T1000 (cell line): ENCODE results near the gene DCLRE1B.

ENCODE experiments used
- DNase-seq: peaks from one replicate; lab custom pipeline; 2025; ENCODE audit warnings: mixed read lengths; lab: John Stamatoyannopoulos, UW

DCLRE1B gene

GRCh38 chr1:113928187-113928930 lies 23.2 kb downstream of the DCLRE1B start:
- no peak for DNase-seq

- peak; percentile 84 for DNase-seq
These were observed 24.0 kb downstream of the DCLRE1B start, which contains the start of gene HIPK1 for GRCh38 chr1:113928941-113929749. Gene HIPK1 (plus strand): TSS chr1:113929324.

GRCh38 chr1:113929750-113930498 lies 24.8 kb downstream of the DCLRE1B start:
- DNase-seq, result no peak

GRCh38 chr1:113930499-113931161 lies 25.5 kb downstream of the DCLRE1B start:
- no peak for DNase-seq

- DNase-seq, result no peak
These were observed 26.3 kb downstream of the DCLRE1B start for GRCh38 chr1:113931451-113931851.

GRCh38 chr1:113934006-113934405 lies 28.9 kb downstream of the DCLRE1B start:
- no peak for DNase-seq

GRCh38 chr1:113934511-113935055 lies 29.5 kb downstream of the DCLRE1B start:
- no peak for DNase-seq

GRCh38 chr1:113935176-113935575 lies 30.1 kb downstream of the DCLRE1B start:
- no peak for DNase-seq

- no peak for DNase-seq
These were observed 30.8 kb downstream of the DCLRE1B start for GRCh38 chr1:113935970-113936369.

GRCh38 chr1:113937146-113937545 lies 32.0 kb downstream of the DCLRE1B start:
- no peak for DNase-seq

- no peak for DNase-seq
These were observed 33.1 kb downstream of the DCLRE1B start for GRCh38 chr1:113938192-113938591.

- DNase-seq, result no peak
These were observed 35.5 kb downstream of the DCLRE1B start for GRCh38 chr1:113940365-113941244.

GRCh38 chr1:113941245-113941559 lies 36.1 kb downstream of the DCLRE1B start:
- DNase-seq, result no peak

GRCh38 chr1:113942527-113942926 lies 37.4 kb downstream of the DCLRE1B start:
- DNase-seq, result no peak

GRCh38 chr1:113943028-113943811 lies 38.1 kb downstream of the DCLRE1B start:
- no peak for DNase-seq

- DNase-seq, result no peak
These were observed 40.2 kb downstream of the DCLRE1B start for GRCh38 chr1:113945329-113945728.

GRCh38 chr1:113946112-113946511 lies 41.0 kb downstream of the DCLRE1B start:
- DNase-seq, result no peak

- DNase-seq, result no peak
These were observed 41.7 kb downstream of the DCLRE1B start for GRCh38 chr1:113946678-113947387.

GRCh38 chr1:113947388-113948107 lies 42.4 kb downstream of the DCLRE1B start:
- no peak for DNase-seq
